Measurements from ENCODE around the gene CBY1.

DNA sequence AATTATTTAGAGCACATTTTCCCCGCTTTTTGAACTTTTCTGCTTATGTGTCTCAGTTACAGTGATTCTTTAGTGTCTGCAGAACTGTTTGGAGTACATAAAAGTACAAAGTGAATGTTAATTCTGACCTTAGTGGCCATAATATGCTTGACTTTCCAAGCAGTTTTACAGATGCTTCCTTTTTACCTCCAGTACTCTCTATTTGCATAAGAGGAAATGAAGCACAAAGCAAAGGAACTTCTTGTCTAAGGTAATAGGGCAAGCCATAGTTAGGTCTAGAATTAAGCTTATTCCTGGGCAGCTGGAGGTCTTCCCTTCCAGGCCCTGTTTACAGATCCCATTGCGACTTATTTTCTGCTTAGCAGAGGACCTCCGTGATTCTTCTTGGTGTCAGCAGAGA, 52.9 kb downstream of the CBY1 start:
- TF ChIP-seq, protein P1, sequence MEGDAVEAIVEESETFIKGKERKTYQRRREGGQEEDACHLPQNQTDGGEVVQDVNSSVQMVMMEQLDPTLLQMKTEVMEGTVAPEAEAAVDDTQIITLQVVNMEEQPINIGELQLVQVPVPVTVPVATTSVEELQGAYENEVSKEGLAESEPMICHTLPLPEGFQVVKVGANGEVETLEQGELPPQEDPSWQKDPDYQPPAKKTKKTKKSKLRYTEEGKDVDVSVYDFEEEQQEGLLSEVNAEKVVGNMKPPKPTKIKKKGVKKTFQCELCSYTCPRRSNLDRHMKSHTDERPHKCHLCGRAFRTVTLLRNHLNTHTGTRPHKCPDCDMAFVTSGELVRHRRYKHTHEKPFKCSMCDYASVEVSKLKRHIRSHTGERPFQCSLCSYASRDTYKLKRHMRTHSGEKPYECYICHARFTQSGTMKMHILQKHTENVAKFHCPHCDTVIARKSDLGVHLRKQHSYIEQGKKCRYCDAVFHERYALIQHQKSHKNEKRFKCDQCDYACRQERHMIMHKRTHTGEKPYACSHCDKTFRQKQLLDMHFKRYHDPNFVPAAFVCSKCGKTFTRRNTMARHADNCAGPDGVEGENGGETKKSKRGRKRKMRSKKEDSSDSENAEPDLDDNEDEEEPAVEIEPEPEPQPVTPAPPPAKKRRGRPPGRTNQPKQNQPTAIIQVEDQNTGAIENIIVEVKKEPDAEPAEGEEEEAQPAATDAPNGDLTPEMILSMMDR (IDR thresholded peaks at IDR 0.05), result no peak
- no peak for TF ChIP-seq POLR2A (IDR thresholded peaks at IDR 0.05)
